Amniotic epithelial cell (primary cell): ENCODE results near the gene RHEX.
"Not testable (repeated sequence)": the region's sequence is repeated elsewhere in the genome, so short reads cannot be mapped to it uniquely, and the experiment has no call there.

ENCODE experiments used
- DNase-seq: peaks from one replicate; pipeline ENCODE4 v3.0.0-alpha.2; 2010; ENCODE audit warnings: low read depth

Gene RHEX

GRCh38 chr1:206030191-206030590, 22.8 kb upstream of the RHEX start:
- no peak for DNase-seq

- DNase-seq = peak; percentile 73
These were observed 22.3 kb upstream of the RHEX start for GRCh38 chr1:206030714-206031113.

GRCh38 chr1:206032380-206033140, 20.4 kb upstream of the RHEX start:
- no peak for DNase-seq

- no peak for DNase-seq
These were observed 17.9 kb upstream of the RHEX start for GRCh38 chr1:206035027-206035426.

- no peak for DNase-seq
These were observed 16.1 kb upstream of the RHEX start for GRCh38 chr1:206036663-206037455.

- peak; percentile 4 for DNase-seq
These were observed 15.4 kb upstream of the RHEX start for GRCh38 chr1:206037581-206037980.

GRCh38 chr1:206039046-206039973, 13.7 kb upstream of the RHEX start:
- no peak for DNase-seq

GRCh38 chr1:206040328-206040727, 12.6 kb upstream of the RHEX start:
- DNase-seq = no peak

- DNase-seq = no peak
These were observed 11.3 kb upstream of the RHEX start for GRCh38 chr1:206041640-206042039.

- no peak for DNase-seq
These were observed 5.7 kb upstream of the RHEX start for GRCh38 chr1:206047271-206047670.

- DNase-seq = no peak
These were observed 4.4 kb upstream of the RHEX start for GRCh38 chr1:206048582-206048981.

- no peak for DNase-seq
These were observed 3.7 kb upstream of the RHEX start for GRCh38 chr1:206049293-206049692.

GRCh38 chr1:206049919-206050600, 2.9 kb upstream of the RHEX start:
- no peak for DNase-seq

- no peak for DNase-seq
These were observed 2.2 kb upstream of the RHEX start for GRCh38 chr1:206050655-206051235.

- DNase-seq = not testable (repeated sequence)
These were observed 625 bp upstream of the RHEX start for GRCh38 chr1:206052231-206052865.

- not testable (repeated sequence) for DNase-seq
These were observed 643 bp downstream of the RHEX start for GRCh38 chr1:206053616-206054015.

- not testable (repeated sequence) for DNase-seq
These were observed 2.2 kb downstream of the RHEX start for GRCh38 chr1:206055069-206055625.

- not testable (repeated sequence) for DNase-seq
These were observed 2.8 kb downstream of the RHEX start for GRCh38 chr1:206055639-206056323.

GRCh38 chr1:206058289-206058926, 5.4 kb downstream of the RHEX start:
- DNase-seq = not testable (repeated sequence)
